GM06990 (cell line): ENCODE data around the gene MIPEP.

Experiments
- DNase-seq: peaks from one replicate; pipeline ENCODE4 v3.0.0-alpha.2; 2011; ENCODE audit not compliant: insufficient read length; ENCODE audit errors: extremely low read depth
- H3K27me3 ChIP-seq: replicated peaks from 2 replicates; pipeline ENCODE4 v1.6.0; 2011; ENCODE audit warnings: low read length; ENCODE audit not compliant: control insufficient read depth, insufficient read depth
- H3K36me3 ChIP-seq: 2 replicates; pipeline ENCODE4 v1.5.1; 2011; ENCODE audit warnings: low read length; ENCODE audit not compliant: control insufficient read depth, insufficient read depth
- H3K4me3 ChIP-seq: replicated peaks from 2 replicates; pipeline ENCODE4 v1.5.1; 2011; ENCODE audit warnings: low read depth, mild to moderate bottlenecking, control low read depth, low read length
- CTCF ChIP-seq: IDR thresholded peaks from 2 replicates; pipeline ENCODE4 v1.5.1; 2011; ENCODE audit warnings: low read length, control low read depth, mild to moderate bottlenecking, inconsistent platforms; ENCODE audit not compliant: insufficient read depth, poor library complexity, severe bottlenecking

The MIPEP gene

GRCh38 chr13:23905766-23906165, 16.6 kb upstream of the MIPEP start:
- no peaks in the 10 kb centered on the region for H3K27me3 ChIP-seq
- H3K36me3 ChIP-seq, result no peaks in the 10 kb centered on the region
- no peak overlapping the region for H3K4me3 ChIP-seq
- no peak for DNase-seq
- no peak for TF ChIP-seq CTCF

- H3K4me3 ChIP-seq, result no peak overlapping the region
- DNase-seq, result no peak
- H3K27me3 ChIP-seq, result no peaks in the 10 kb centered on the region
- H3K36me3 ChIP-seq, result no peaks in the 10 kb centered on the region
- no peak for TF ChIP-seq CTCF
These were observed 14.7 kb upstream of the MIPEP start for GRCh38 chr13:23903906-23904280.

- no peak overlapping the region for H3K4me3 ChIP-seq
- H3K27me3 ChIP-seq, result no peaks in the 10 kb centered on the region
- no peak for DNase-seq
- TF ChIP-seq CTCF, result no peak
- no peaks in the 10 kb centered on the region for H3K36me3 ChIP-seq
These were observed 14.0 kb upstream of the MIPEP start for GRCh38 chr13:23902975-23903905.

GRCh38 chr13:23901365-23901764, 12.2 kb upstream of the MIPEP start:
- DNase-seq, result no peak
- no peaks in the 10 kb centered on the region for H3K27me3 ChIP-seq
- H3K4me3 ChIP-seq, result no peak overlapping the region
- no peaks in the 10 kb centered on the region for H3K36me3 ChIP-seq
- TF ChIP-seq CTCF, result no peak

GRCh38 chr13:23899555-23899954, 10.4 kb upstream of the MIPEP start:
- TF ChIP-seq CTCF, result peak; percentile 65
- no peak overlapping the region for H3K4me3 ChIP-seq
- no peaks in the 10 kb centered on the region for H3K27me3 ChIP-seq
- no peak for DNase-seq
- no peaks in the 10 kb centered on the region for H3K36me3 ChIP-seq
